PFSK-1 (cell line): ENCODE data around the gene DCHS1.

Experiments
- FOXP2 ChIP-seq: optimal IDR thresholded peaks from 2 replicates; pipeline ENCODE3; 2011; ENCODE audit warnings: borderline replicate concordance, control low read depth, inconsistent platforms; ENCODE audit not compliant: insufficient read depth; ENCODE audit errors: extremely low read length, extremely low read depth
- POLR2AphosphoS5 ChIP-seq: IDR thresholded peaks from 2 replicates; pipeline ENCODE4 v1.6.1; 2012; ENCODE audit warnings: low read depth, mild to moderate bottlenecking, control low read depth, low read length, moderate library complexity
- SIN3A ChIP-seq: IDR thresholded peaks from 2 replicates; pipeline ENCODE4 v1.6.1; 2012; ENCODE audit warnings: mild to moderate bottlenecking, low read length, moderate library complexity, borderline replicate concordance; ENCODE audit not compliant: insufficient read depth
- TAF1 ChIP-seq: IDR thresholded peaks from 2 replicates; pipeline ENCODE4 v1.6.1; 2012; ENCODE audit warnings: low read length, control low read depth, borderline replicate concordance; ENCODE audit not compliant: insufficient read depth
- TF ChIP-seq, protein P1 (sequence below), 2 experiments: IDR thresholded peaks; 2 replicates each; pipeline versions ENCODE4 v1.6.1 to v1.8.0; 2011 to 2012; ENCODE audit warnings: low read depth in 2 of 2, low read length in 2 of 2, control low read depth in 1 of 2, inconsistent platforms in 1 of 2, mild to moderate bottlenecking in 1 of 2, moderate library complexity in 1 of 2; ENCODE audit not compliant: insufficient read depth in 1 of 2

The DCHS1 gene

DNA sequence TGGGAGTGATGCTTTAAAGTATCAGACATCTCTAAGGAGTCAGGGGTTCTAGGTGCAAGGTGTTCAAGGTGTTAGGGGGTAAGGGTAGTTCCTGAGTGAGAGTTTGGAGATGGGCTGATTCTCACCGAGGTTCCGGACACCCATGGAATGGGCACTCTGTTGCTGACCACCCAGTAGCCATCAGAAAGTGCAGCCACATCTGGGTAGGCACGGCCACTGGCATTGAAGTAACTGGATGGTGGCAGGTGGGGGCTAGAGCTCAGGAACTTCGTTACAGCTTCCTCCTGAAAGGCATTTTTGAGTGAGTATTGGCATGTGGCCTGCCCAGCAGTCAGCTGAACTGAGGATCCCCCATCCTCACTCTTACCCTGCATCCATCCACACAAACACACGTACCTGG lies 40.6 kb downstream of the DCHS1 start:
- no peak for TF ChIP-seq TAF1
- TF ChIP-seq POLR2AphosphoS5, result no peak
- TF ChIP-seq SIN3A, result no peak
- TF ChIP-seq, protein P1, sequence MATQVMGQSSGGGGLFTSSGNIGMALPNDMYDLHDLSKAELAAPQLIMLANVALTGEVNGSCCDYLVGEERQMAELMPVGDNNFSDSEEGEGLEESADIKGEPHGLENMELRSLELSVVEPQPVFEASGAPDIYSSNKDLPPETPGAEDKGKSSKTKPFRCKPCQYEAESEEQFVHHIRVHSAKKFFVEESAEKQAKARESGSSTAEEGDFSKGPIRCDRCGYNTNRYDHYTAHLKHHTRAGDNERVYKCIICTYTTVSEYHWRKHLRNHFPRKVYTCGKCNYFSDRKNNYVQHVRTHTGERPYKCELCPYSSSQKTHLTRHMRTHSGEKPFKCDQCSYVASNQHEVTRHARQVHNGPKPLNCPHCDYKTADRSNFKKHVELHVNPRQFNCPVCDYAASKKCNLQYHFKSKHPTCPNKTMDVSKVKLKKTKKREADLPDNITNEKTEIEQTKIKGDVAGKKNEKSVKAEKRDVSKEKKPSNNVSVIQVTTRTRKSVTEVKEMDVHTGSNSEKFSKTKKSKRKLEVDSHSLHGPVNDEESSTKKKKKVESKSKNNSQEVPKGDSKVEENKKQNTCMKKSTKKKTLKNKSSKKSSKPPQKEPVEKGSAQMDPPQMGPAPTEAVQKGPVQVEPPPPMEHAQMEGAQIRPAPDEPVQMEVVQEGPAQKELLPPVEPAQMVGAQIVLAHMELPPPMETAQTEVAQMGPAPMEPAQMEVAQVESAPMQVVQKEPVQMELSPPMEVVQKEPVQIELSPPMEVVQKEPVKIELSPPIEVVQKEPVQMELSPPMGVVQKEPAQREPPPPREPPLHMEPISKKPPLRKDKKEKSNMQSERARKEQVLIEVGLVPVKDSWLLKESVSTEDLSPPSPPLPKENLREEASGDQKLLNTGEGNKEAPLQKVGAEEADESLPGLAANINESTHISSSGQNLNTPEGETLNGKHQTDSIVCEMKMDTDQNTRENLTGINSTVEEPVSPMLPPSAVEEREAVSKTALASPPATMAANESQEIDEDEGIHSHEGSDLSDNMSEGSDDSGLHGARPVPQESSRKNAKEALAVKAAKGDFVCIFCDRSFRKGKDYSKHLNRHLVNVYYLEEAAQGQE (IDR thresholded peaks at IDR 0.05; ENCODE audit: insufficient read depth in 1 of 2, low read depth in 2 of 2, low read length in 2 of 2), result no peak
- no peak for TF ChIP-seq FOXP2

DNA sequence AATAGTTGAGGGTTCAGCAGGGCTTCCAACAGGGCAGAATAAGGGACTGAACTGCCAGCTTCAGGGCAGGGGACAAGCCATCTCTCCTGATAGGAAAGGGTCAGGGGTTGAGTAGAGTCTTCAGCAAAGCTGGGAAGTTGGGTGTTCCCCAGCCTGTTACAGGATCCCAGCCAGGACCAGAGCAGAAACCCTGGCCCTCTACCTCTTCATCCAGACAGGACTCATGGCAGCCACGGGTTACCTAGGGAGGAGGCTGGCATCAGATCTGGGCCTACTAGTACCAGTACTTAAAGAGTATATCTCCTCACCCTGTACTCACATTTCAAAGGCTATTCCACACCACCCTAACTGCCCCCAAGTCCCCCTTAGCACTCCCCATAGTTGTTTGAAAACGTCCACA lies 41.2 kb downstream of the DCHS1 start:
- no peak for TF ChIP-seq TAF1
- TF ChIP-seq, protein P1 (IDR thresholded peaks at IDR 0.05; ENCODE audit: insufficient read depth in 1 of 2, low read depth in 2 of 2, low read length in 2 of 2), result no peak
- no peak for TF ChIP-seq FOXP2
- no peak for TF ChIP-seq POLR2AphosphoS5
- no peak for TF ChIP-seq SIN3A

- no peak for TF ChIP-seq POLR2AphosphoS5
- no peak for TF ChIP-seq TAF1
- TF ChIP-seq, protein P1 (IDR thresholded peaks at IDR 0.05; ENCODE audit: insufficient read depth in 1 of 2, low read depth in 2 of 2, low read length in 2 of 2), result no peak
- TF ChIP-seq FOXP2, result no peak
- no peak for TF ChIP-seq SIN3A
Observed at GRCh38 chr11:6613496-6613895, 42.1 kb downstream of the DCHS1 start.

DNA sequence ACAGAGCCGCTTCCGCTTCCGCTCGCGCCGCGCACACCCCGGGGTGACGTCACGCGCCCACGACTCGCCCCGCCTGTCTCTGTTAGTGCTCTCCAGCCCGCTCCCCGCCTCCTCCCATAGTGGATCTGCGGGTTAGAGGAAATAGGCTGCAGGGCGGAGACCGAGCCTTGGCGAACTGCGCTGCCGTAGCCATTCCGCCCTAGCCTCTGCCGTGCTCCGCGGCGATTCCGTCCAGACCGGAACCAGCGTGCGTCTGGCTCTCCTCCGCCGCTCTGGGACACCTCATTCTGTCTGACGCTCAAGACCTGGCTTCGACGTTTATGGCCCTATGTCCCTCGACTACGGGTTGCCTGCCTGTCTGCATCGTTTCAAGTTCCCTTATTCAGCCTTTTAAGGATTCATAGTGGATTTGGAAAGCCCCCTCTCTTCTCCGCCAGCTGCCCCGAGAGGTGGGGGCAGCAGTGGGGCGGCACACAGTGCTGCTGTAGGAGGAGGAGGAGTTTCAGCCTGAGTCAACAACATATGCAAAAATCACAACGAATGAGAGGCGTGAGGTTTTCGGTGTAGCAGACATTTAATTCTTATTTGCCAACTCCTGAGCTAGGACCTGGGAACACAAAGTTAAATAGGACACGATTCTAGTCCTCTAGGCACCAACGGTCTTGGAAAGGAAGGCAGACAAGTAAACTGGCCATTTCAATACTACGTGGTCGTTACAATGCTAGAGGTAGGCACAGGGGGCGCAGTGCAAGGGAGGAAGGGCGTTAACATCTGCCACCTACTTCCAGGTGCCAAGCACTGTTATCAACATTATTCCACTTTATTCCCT lies 43.2 kb downstream of the DCHS1 start, which contains the start of gene TAF10:
Gene TAF10 (minus strand): TSS at position 4 of the 829 bp plus-strand sequence. CDS start 27 bp downstream, outside the sequence.
- TF ChIP-seq FOXP2 (peak; percentile 98), SIN3A (peak; percentile 82; the same call in 1 of the 2 replicates), POLR2AphosphoS5 (peak; percentile 92), TAF1 (peak; percentile 92)
- TF ChIP-seq, protein P1 (IDR thresholded peaks at IDR 0.05; ENCODE audit: insufficient read depth in 1 of 2, low read depth in 2 of 2, low read length in 2 of 2), result peak; percentile 45 to 60; a peak in 2 of 4 replicates
